HEK293T (cell line): ENCODE measurements around the gene PACS2.
A peak's percentile ranks its signal among the peaks of the same experiment; 100 is the strongest.

Experiments used
- CTCF ChIA-PET: fragments of 350-600 bp; formaldehyde crosslinking; extraction: SDS; loops from one replicate; lab custom pipeline; 2021; ENCODE audit warnings: antibody characterized with exemption, inconsistent platforms; lab: Yijun Ruan, JAX
- POLR2A ChIA-PET: fragments of 350-600 bp; formaldehyde crosslinking; extraction: SDS; loops from one replicate; lab custom pipeline; 2020; ENCODE audit warnings: antibody characterized with exemption, inconsistent platforms; lab: Yijun Ruan, JAX
- DNase-seq: peaks from one replicate; pipeline ENCODE4 v3.0.0; 2012; ENCODE audit warnings: mixed read lengths; ENCODE audit errors: extremely low spot score
- ARNT ChIP-seq: fragments of 450-650 bp; IDR thresholded peaks from 2 replicates; pipeline ENCODE4 v1.6.1; 2017; ENCODE audit warnings: mild to moderate bottlenecking
- BHLHE40 ChIP-seq: fragments of 450-650 bp; IDR thresholded peaks from 2 replicates; pipeline ENCODE4 v1.6.1; 2016; ENCODE audit warnings: mild to moderate bottlenecking, moderate library complexity, borderline replicate concordance
- CTBP1 ChIP-seq: fragments of 450-650 bp; IDR thresholded peaks from 2 replicates; pipeline ENCODE4 v1.6.1; 2016; ENCODE audit warnings: borderline replicate concordance
- ELF4 ChIP-seq: fragments of 450-650 bp; IDR thresholded peaks from 2 replicates; pipeline ENCODE4 v1.6.1; 2017; ENCODE audit warnings: antibody characterized with exemption
- FOXA1 ChIP-seq: fragments of 450-650 bp; IDR thresholded peaks from 2 replicates; pipeline ENCODE4 v1.6.1; 2016; ENCODE audit warnings: mild to moderate bottlenecking
- FOXK2 ChIP-seq: fragments of 450-650 bp; IDR thresholded peaks from 2 replicates; pipeline ENCODE4 v1.6.1; 2016; ENCODE audit warnings: mild to moderate bottlenecking
- FOXM1 ChIP-seq: fragments of 450-650 bp; IDR thresholded peaks from 2 replicates; pipeline ENCODE4 v1.6.1; 2017; ENCODE audit warnings: mild to moderate bottlenecking, borderline replicate concordance
- HDGF ChIP-seq: fragments of 450-650 bp; IDR thresholded peaks from 2 replicates; pipeline ENCODE4 v1.6.1; 2017; ENCODE audit warnings: antibody characterized with exemption, borderline replicate concordance
- L3MBTL2 ChIP-seq: fragments of 450-650 bp; conservative IDR thresholded peaks from 2 replicates; pipeline ENCODE4 v1.6.1; 2016; ENCODE audit warnings: mild to moderate bottlenecking
- LEF1 ChIP-seq: fragments of 450-650 bp; IDR thresholded peaks from 2 replicates; pipeline ENCODE4 v1.6.1; 2017; ENCODE audit warnings: mild to moderate bottlenecking, borderline replicate concordance
- NFRKB ChIP-seq: fragments of 450-650 bp; IDR thresholded peaks from 2 replicates; pipeline ENCODE4 v1.6.1; 2016; ENCODE audit warnings: mild to moderate bottlenecking, moderate library complexity
- SP1 ChIP-seq: fragments of 450-650 bp; IDR thresholded peaks from 2 replicates; pipeline ENCODE4 v1.6.1; 2017
- SUZ12 ChIP-seq: fragments of 450-650 bp; IDR thresholded peaks from 2 replicates; pipeline ENCODE4 v1.6.1; 2016; ENCODE audit warnings: mild to moderate bottlenecking
- TARDBP ChIP-seq: fragments of 450-650 bp; IDR thresholded peaks from 2 replicates; pipeline ENCODE4 v1.6.1; 2016
- ZNF384 ChIP-seq: fragments of 450-650 bp; IDR thresholded peaks from 2 replicates; pipeline ENCODE4 v1.6.1; 2016
- TF ChIP-seq, protein P1 (sequence below): fragments of 450-650 bp; IDR thresholded peaks from 2 replicates; pipeline ENCODE4 v1.6.1; 2016

PACS2 gene

DNA sequence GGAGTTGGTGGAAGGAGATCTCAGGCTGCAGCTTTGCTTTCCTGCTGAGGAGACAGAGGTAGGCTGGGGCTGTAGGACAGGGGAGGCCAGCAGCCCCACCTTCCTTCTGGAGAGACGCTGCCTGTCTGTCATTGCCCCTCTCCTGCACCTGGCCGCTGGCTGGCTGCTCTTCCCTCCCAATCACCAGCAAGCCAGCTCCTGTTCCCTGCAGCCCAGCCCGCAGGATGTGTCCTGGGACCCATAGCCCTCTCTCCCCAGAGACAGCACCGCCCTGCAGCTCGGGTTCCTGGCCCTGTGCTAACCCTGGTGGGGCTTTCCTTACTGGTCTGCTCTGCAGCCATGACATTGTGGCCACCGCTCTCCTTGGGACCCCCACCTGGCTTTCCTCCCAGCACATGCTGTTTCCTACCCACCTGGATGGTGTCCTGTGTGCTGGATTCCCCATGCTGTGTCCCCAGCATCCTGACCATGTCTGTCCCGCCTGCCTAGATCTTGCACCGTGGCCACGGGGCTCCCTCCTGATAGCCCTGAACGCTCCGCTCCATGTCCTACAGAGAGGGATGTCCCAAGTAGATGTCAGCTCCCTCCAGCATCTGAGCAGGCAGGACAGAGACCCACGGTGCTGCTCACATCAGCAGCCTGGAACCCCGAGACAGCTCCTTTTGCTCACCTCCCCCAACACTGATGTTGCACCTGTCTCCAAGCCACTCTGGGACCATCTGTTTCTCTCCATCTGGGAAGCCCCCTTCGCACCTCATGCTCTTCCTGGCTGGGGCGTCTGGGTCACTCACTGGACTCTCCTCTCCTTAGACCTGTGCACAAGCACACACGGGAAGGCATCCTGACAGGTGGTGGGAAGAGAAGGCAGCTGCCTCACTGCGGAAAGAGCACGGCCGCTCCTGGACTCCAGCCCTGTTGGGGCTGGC, 104.0 kb downstream of the PACS2 start:
- no peak for DNase-seq
- TF ChIP-seq LEF1 (no peak), FOXK2 (no peak), ARNT (no peak), HDGF (no peak), FOXM1 (no peak), TARDBP (no peak), ZNF384 (no peak), SP1 (no peak), ELF4 (no peak), CTBP1 (no peak), NFRKB (no peak), L3MBTL2 (no peak), FOXA1 (no peak), BHLHE40 (no peak), SUZ12 (no peak)
- TF ChIP-seq, protein P1, sequence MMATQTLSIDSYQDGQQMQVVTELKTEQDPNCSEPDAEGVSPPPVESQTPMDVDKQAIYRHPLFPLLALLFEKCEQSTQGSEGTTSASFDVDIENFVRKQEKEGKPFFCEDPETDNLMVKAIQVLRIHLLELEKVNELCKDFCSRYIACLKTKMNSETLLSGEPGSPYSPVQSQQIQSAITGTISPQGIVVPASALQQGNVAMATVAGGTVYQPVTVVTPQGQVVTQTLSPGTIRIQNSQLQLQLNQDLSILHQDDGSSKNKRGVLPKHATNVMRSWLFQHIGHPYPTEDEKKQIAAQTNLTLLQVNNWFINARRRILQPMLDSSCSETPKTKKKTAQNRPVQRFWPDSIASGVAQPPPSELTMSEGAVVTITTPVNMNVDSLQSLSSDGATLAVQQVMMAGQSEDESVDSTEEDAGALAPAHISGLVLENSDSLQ: no peak
- CTCF ChIA-PET: interaction anchor here (0.6 kb wide), 1 partner anchor 62 kb away, joined by 3 read pairs; no protein-coding TSS in a partner anchor
- POLR2A ChIA-PET: interaction anchor here (1.0 to 1.7 kb wide), 2 partner anchors 10 to 71 kb away, joined by 6 to 7 read pairs; no protein-coding TSS in a partner anchor

- CTCF ChIA-PET: no interaction called here
- POLR2A ChIA-PET: interaction anchor here (1.0 kb wide), 1 partner anchor 70 kb away, joined by 7 read pairs; no protein-coding TSS in a partner anchor
- DNase-seq: peak; percentile 76
- TF ChIP-seq ARNT: no peak
- no peak for TF ChIP-seq ELF4
- TF ChIP-seq CTBP1: no peak
These were observed 104.9 kb downstream of the PACS2 start, which contains the start of gene MTA1 for GRCh38 chr14:105419195-105420091. Gene MTA1, plus strand, starts transcription at chr14:105419827. Its CDS starts 209 bp downstream, at chr14:105420036.

DNA sequence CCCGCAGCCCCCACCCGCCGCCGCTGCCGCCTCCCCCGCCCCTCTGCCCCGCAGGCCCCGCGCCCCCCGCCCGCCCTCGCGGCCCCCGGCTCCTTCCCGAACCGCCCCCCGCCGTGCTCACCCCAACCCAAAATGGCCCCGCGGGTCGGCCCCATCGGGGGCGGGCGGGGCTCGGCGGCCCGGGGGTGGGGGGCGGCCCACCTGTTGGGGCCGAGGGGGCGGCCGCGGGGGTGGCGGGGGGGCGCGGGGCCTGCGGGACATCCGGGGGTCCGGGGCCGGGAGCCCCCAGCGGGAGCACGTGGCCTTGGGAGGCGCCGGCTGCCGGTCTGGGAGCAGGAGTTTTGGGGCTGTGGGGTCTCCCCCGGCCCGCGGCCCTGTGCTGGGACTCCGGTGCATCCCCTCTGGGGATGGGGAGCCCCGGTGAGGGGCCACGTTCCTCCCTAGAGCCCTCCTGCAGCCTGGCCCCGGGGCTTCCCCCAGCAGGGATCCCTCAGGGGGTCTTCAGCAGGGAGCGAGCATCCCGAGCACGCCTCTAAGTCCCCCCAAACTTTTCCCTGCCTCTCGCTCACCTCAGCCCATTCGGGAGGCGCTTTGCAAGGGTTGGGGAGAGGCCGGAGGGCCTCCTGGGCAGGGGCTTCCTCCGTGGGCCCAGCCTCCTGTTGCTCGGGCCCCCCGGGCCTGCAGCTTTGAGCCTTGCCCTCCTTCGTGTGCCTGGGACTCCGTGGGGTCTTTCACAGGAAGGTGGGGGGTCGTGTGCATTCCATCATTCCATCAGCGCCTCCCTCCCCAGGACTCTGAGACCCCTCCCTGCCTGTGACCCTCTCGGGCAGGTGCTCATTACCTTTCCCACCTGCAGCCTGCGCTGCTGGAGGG, 105.8 kb downstream of the PACS2 start:
- TF ChIP-seq CTBP1 (no peak), FOXM1 (no peak), FOXA1 (no peak)
- POLR2A ChIA-PET: no interaction called here
- CTCF ChIA-PET: no interaction called here
- peak; percentile 41 for DNase-seq

DNA sequence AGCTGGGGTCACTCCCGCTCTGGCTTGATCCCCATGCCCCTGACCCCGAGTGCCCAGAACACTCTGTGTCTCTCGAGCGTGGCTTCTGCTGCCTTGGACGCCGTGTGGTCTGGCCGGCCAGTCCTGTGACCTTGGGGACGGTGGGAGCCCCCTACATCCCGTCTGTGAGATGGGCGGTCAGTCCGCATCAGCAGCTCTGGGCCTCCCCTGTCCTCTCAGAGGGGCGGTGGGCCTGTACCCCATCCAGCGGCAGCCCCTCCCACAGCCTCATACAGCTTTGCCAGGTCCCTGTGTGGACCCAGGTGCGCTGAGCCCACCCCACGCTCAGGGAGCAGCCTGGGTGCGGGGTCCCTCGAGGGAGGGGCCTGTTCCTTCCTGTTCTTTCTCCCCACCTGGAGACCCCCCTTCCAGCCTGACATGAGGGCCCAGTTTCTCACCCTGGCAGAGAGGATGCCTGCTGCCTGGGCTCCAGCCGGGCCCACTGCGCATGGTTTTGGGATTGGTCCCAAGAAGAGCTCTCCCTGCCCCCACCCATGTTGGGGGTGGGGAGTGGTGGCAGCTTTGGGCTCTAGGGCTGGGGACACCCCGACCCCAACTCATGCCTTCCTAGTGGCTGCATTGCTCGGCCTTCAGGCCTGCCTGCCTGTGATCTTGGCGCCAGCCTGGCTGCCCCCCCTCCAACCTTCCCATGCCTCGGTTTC, 106.6 kb downstream of the PACS2 start:
- ChIA-PET POLR2A (interaction anchor here (0.9 kb wide), 1 partner anchor 69 kb away, joined by 4 read pairs; no protein-coding TSS in a partner anchor), CTCF (no interaction called here)
- DNase-seq: no peak
- TF ChIP-seq LEF1: no peak
- no peak for TF ChIP-seq FOXK2
- TF ChIP-seq HDGF: no peak
- TF ChIP-seq FOXA1: no peak
- no peak for TF ChIP-seq NFRKB
- no peak for TF ChIP-seq FOXM1
- TF ChIP-seq ZNF384: no peak
- no peak for TF ChIP-seq BHLHE40
- no peak for TF ChIP-seq CTBP1
- no peak for TF ChIP-seq ELF4
- no peak for TF ChIP-seq TARDBP
- TF ChIP-seq, protein P1: no peak
- no peak for TF ChIP-seq ARNT
- no peak for TF ChIP-seq L3MBTL2
- TF ChIP-seq SUZ12: no peak
- TF ChIP-seq SP1: no peak
